Measurements from ENCODE around the gene GALNT16.

GALNT16 gene

DNA sequence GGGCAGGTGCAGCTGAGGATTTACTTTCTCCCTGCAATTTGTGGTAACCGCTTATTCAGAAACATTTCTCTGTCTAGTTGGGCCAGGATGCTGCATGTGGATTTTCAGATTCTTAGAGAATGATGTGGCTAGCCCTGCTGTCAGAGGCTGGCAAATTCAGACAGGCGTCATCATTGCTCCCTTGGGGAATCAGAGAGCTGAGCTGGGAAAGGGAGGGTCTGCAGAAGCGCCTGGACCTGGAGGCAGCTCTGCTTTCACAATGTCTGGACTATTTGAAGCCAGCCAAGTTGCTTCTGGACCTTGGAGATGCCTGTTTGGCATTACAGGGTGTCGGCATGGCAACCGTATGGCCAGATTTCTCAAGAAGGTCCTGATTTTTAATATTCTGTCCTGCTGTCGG, 3.4 kb downstream of the GALNT16 start:
- peak; percentile 86 for DNase-seq (ENCODE audit: low read depth)
- H3K4me3 ChIP-seq (ENCODE audit: low read depth, low read length): no peak overlapping the region
- no peak for TF ChIP-seq CTCF (conservative IDR thresholded peaks at IDR 0.05; ENCODE audit: low read depth, low read length)

- no peak for TF ChIP-seq CTCF (conservative IDR thresholded peaks at IDR 0.05; ENCODE audit: low read depth, low read length)
- H3K4me3 ChIP-seq (ENCODE audit: low read depth, low read length): no peak overlapping the region
- no peak for DNase-seq (ENCODE audit: low read depth)
Measured at GRCh38 chr14:69263771-69264170, 3.8 kb downstream of the GALNT16 start.

DNA sequence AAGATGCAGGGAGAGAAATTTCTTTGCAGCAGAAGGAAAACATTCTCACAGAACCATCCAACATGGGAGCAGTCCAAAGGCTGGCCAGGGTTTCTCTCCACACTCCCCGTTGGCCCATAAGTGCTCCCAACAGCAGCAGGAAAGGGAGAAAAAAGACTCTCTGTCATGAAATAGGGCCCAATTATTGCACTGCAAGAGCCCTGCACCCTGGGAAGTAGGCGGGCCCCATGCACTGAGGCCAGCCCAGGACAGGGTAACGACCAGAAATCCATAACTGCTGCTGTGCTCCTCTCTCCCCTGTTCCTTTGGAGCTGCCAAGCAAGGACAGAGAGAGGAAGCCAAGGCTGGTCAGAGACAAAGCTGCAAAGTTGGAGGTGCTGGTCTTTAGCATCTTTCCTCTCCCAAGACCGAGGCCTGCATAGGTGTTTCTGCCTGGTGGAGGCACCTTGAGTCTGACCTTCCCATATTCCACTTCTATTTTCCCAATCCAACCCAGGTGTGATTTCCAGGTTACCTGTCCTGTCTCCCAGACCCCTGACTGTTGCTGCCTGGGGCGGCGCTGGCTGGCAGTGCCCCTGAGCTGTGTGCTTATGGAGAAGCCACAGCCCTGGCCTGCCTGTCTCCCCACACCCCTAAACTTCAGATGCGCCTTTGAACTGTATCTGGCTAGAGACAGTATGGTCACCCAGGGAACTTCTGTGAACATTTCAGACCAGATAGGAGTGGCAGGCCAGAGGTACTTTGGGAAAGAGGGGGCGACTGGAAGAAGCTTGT, 6.8 kb downstream of the GALNT16 start:
- H3K4me3 ChIP-seq (ENCODE audit: low read depth, low read length): no peak overlapping the region
- DNase-seq (ENCODE audit: low read depth): no peak
- TF ChIP-seq CTCF (conservative IDR thresholded peaks at IDR 0.05; ENCODE audit: low read depth, low read length): no peak

- H3K4me3 ChIP-seq (ENCODE audit: low read depth, low read length): no peak overlapping the region
- DNase-seq (ENCODE audit: low read depth): no peak
- no peak for TF ChIP-seq CTCF (conservative IDR thresholded peaks at IDR 0.05; ENCODE audit: low read depth, low read length)
Measured at GRCh38 chr14:69267492-69267891, 7.5 kb downstream of the GALNT16 start.

DNA sequence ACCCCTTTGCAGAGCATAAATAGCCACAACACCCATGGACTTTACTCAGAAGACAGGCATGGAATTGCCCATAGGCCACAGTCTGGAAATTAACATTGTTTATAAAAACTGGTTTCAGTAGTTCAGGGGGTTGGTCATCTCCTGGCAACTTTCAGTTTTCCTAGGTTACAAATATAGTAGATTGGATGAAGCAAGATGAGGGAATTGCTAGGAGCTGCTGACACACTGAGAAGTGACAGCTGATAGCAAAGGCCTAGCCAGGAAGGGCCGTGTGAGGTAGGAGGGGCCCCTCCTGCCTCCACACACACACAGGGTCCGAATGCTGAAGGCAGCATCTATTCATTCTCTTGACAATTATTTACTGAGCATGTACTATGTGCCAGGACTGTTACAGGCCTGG, 8.3 kb downstream of the GALNT16 start:
- no peak overlapping the region for H3K4me3 ChIP-seq (ENCODE audit: low read depth, low read length)
- TF ChIP-seq CTCF (conservative IDR thresholded peaks at IDR 0.05; ENCODE audit: low read depth, low read length): no peak
- peak; percentile 24 for DNase-seq (ENCODE audit: low read depth)

GRCh38 chr14:69268763-69269162, 8.8 kb downstream of the GALNT16 start:
- H3K4me3 ChIP-seq (ENCODE audit: low read depth, low read length): no peak overlapping the region
- no peak for TF ChIP-seq CTCF (conservative IDR thresholded peaks at IDR 0.05; ENCODE audit: low read depth, low read length)
- peak; percentile 39 for DNase-seq (ENCODE audit: low read depth)

DNA sequence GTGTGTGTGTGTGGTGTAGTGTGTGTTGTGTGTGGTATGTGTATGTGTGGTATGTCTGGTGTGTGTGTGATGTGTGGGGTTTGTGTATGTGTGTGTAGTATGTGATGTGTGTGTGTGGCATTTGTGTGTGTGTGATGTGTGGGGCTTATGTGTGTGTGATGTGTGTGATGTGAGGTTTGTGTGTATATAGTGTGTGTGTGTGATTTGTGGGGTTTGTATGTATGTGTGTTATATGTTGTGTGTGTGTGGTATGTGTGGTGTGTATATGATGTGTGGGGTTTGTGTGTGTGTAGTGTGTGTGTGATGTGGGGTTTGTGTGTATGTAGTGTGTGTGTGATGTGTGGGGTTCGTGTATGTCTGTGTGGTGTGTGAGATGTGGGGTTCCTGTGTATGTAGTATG, 9.4 kb downstream of the GALNT16 start:
- TF ChIP-seq CTCF (conservative IDR thresholded peaks at IDR 0.05; ENCODE audit: low read depth, low read length): no peak
- no peak for DNase-seq (ENCODE audit: low read depth)
- no peak overlapping the region for H3K4me3 ChIP-seq (ENCODE audit: low read depth, low read length)
